Effector CD8-positive, alpha-beta T cell (primary cell): ENCODE results near the gene ZBTB20.
"Not testable (repeated sequence)": the region's sequence is repeated elsewhere in the genome, so short reads cannot be mapped to it uniquely, and the experiment has no call there.

Experiments used
- DNase-seq: peaks from one replicate; lab custom pipeline; 2025; lab: John Stamatoyannopoulos, UW

ZBTB20 gene

GRCh38 chr3:115147329-115148141 is 447 bp upstream of the ZBTB20 start:
- DNase-seq: peak; percentile 100

- DNase-seq: peak; percentile 7
Measured at GRCh38 chr3:115146032-115146417, 1.1 kb downstream of the ZBTB20 start.

GRCh38 chr3:115141033-115141757 is 5.9 kb downstream of the ZBTB20 start:
- no peak for DNase-seq

- no peak for DNase-seq
Measured at GRCh38 chr3:115139072-115139471, 8.0 kb downstream of the ZBTB20 start.

- no peak for DNase-seq
Measured at GRCh38 chr3:115134648-115135347, 12.3 kb downstream of the ZBTB20 start.

GRCh38 chr3:115127208-115127607 is 19.9 kb downstream of the ZBTB20 start:
- no peak for DNase-seq

GRCh38 chr3:115120597-115120996 is 26.5 kb downstream of the ZBTB20 start:
- no peak for DNase-seq

GRCh38 chr3:115113367-115113766 is 33.7 kb downstream of the ZBTB20 start:
- no peak for DNase-seq

GRCh38 chr3:115111632-115112031 is 35.5 kb downstream of the ZBTB20 start:
- no peak for DNase-seq

- DNase-seq: no peak
Measured at GRCh38 chr3:115110830-115111229, 36.3 kb downstream of the ZBTB20 start.

- DNase-seq: not testable (repeated sequence)
Measured at GRCh38 chr3:115110066-115110465, 37.0 kb downstream of the ZBTB20 start.

- no peak for DNase-seq
Measured at GRCh38 chr3:115108614-115109013, 38.5 kb downstream of the ZBTB20 start.

GRCh38 chr3:115102046-115102445 is 45.0 kb downstream of the ZBTB20 start:
- DNase-seq: no peak

- no peak for DNase-seq
Measured at GRCh38 chr3:115100806-115101205, 46.3 kb downstream of the ZBTB20 start.

GRCh38 chr3:115099986-115100571 is 47.0 kb downstream of the ZBTB20 start:
- no peak for DNase-seq

GRCh38 chr3:115099134-115099985 is 47.7 kb downstream of the ZBTB20 start:
- DNase-seq: no peak

GRCh38 chr3:115098354-115099073 is 48.6 kb downstream of the ZBTB20 start:
- no peak for DNase-seq

- no peak for DNase-seq
Measured at GRCh38 chr3:115095236-115095635, 51.9 kb downstream of the ZBTB20 start.

GRCh38 chr3:115092220-115092791 is 54.8 kb downstream of the ZBTB20 start:
- peak; percentile 48 for DNase-seq

- DNase-seq: no peak
Measured at GRCh38 chr3:115090712-115091111, 56.4 kb downstream of the ZBTB20 start.
